Activated T-cell treated with anti-CD3 and anti-CD28 coated beads, Interleukin-2, amount 50 U/mL, for 72 hours (primary cell): ENCODE results near the gene PIGR. TPM values are rescaled to one million over a fixed set of nuclear protein-coding genes. Genes with fewer than 3 reads are reported as not detected.

Experiments
- ATAC-seq, 2 donors: fragments of 150-1000 bp; cut with Tn5 transposase; replicated peaks in 1 of 2; 2 replicates each; pipeline ENCODE4 v1.10.0; 2021; ENCODE audit warnings: moderate library complexity in 2 of 2, mild to moderate bottlenecking in 1 of 2
- DNase-seq, 2 donors: peaks; one replicate each; pipeline ENCODE4 v3.0.0; 2021 to 2022; ENCODE audit warnings: mixed read lengths in 1 of 2
- H3K27ac Mint-ChIP-seq: one replicate; pipeline ENCODE4 v1.8.0; 2022; ENCODE audit warnings: mild to moderate bottlenecking, moderate library complexity, mixed read lengths
- H3K27me3 Mint-ChIP-seq: one replicate; pipeline ENCODE4 v1.8.0; 2022; ENCODE audit warnings: low read depth, mixed read lengths
- H3K36me3 Mint-ChIP-seq, 2 donors: one replicate each; pipeline ENCODE4 v1.8.0; 2022; ENCODE audit warnings: mixed read lengths in 2 of 2, mild to moderate bottlenecking in 1 of 2; ENCODE audit not compliant: insufficient read depth in 2 of 2
- H3K4me1 Mint-ChIP-seq: one replicate; pipeline ENCODE4 v1.8.0; 2022; ENCODE audit warnings: low read depth, mixed read lengths
- H3K4me3 Mint-ChIP-seq, 2 donors: one replicate each; pipeline ENCODE4 v1.8.0; 2022; ENCODE audit warnings: mild to moderate bottlenecking in 2 of 2, mixed read lengths in 2 of 2, moderate library complexity in 2 of 2
- H3K9me3 Mint-ChIP-seq, 2 donors: one replicate each; pipeline ENCODE4 v1.8.0; 2022; ENCODE audit warnings: mixed read lengths in 2 of 2
- total RNA-seq, 2 donors: library from RNA; stranded (reverse); gene quantifications; one replicate each; pipeline ENCODE4 v1.2.3, GENCODE V29; 2022

Gene PIGR
- total RNA-seq, 2 donors from 2014 or later: 0.12 TPM; not detected in 1

DNA sequence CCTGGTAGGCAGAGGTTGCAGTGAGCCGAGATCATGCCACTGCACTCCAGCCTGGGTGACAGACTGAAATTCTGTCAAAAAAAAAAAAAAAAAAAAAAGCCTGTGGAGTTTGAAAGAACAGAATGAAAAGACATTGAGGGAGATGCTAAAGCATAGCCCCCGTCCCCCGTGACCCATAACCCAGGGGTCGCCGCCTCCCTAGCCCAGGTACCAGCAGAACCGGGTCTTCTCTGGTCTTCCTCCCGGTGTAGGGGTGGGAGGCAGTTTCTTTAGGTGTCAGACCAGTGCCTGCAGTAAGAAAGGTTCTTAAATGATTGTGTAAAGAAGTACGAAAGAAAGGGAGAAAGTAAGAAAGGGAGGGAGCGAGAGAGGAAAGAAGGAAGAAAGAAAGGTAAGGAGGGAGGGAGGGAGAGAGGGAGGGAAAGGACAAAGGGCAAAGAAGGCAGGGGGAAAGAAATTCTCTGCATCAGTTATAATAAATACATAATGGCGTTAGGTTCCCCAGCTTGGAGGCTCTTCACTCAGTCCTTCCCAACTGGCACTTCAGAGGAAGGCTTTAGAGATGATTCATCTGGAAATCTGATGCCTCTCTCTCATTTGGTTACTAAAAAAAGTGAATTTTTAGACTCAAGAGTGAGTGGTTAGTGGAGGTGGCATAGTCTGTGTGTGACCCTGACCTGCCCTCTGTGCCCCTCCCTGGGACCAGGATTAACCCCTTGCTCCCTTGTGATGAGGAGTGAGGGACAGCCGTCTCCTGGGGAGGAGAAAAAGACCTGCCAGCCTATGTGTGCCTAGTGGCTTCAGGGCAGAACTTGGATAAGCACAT lies 48.0 kb downstream of the PIGR start:
- H3K9me3 Mint-ChIP-seq: no peaks in the 10 kb centered on the region
- H3K36me3 Mint-ChIP-seq: peaks cover 0 to 5% of the 10 kb centered on the region in 2 donors
- H3K27me3 Mint-ChIP-seq: no peaks in the 10 kb centered on the region
- DNase-seq (no peak), ATAC-seq (peak; percentile 12 to 21)
- H3K4me3 Mint-ChIP-seq: peak overlapping the region; percentile 37 to 77
- peaks cover 94% of the 10 kb centered on the region for H3K4me1 Mint-ChIP-seq
- peak overlapping the region; percentile 43 for H3K27ac Mint-ChIP-seq

DNA sequence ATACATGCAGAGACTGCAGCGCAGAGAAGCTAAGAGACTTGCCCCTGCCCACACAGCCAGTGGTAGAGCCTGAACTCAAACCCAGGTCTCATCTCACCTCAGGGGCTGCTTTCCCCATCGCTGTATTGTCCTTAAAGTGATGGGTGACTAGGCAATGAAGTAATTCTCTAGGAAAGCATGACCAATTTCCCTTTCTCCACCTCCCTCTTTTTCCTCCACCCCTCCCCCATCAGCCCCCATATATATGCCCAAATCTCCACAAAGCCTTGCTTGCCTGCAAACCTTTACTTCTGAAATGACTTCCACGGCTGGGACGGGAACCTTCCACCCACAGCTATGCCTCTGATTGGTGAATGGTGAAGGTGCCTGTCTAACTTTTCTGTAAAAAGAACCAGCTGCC lies 49.1 kb downstream of the PIGR start, which contains the start of gene IL24:
IL24 (plus strand) TSS at position 269 of the 400 bp plus-strand sequence. CDS start 390 bp downstream, outside the sequence.
- H3K4me1 Mint-ChIP-seq: peaks cover 95% of the 10 kb centered on the region
- H3K27ac Mint-ChIP-seq: peak within 1 kb of the TSS; percentile 95
- H3K9me3 Mint-ChIP-seq: no peaks in the 10 kb centered on the region
- peak within 1 kb of the TSS; percentile 77 to 88 for H3K4me3 Mint-ChIP-seq
- peak; percentile 53 to 63 for DNase-seq
- H3K27me3 Mint-ChIP-seq: no peaks in the 10 kb centered on the region
- ATAC-seq: peak; percentile 77 to 81
- no peaks in the 10 kb centered on the region for H3K36me3 Mint-ChIP-seq

DNA sequence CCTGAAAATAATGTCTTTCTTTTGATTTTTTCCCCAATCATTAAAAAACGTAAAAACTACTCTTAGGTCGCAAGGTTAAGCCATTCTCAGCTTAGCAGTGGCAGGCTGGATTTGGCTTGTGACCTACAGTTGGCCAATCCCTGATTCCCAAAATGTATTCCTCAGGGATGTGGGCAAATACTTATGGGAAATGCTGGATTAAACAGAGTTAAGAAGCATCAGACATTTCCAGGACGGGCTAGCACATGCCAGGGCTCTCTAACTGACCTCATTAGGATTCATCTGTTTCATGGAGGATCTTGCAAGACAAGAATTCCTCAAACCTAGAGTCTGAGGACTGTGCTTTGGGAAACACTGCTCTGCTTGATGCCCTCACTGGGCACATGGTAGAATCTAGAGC lies 50.0 kb downstream of the PIGR start:
- no peak overlapping the region for H3K27ac Mint-ChIP-seq
- DNase-seq: no peak
- H3K4me1 Mint-ChIP-seq: peaks cover 98% of the 10 kb centered on the region

DNA sequence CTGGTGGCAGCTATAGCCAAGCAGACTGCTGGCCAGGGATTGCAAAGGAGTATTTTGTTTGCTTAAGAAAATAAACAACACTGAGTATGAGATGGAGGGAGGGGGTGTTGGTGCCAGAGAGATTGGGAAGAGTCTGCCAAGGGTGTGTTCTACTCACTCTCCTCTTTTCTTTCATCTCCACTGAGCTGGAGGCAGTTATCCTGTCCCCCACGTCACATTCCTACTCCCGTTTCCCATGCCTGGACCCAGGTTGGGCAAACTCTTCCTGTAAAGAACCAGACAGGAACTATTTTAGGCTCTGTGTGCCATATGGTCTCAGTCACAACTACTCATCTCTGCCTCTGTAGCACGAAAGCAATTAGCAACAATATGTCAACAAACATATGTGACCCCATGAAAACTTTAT lies 50.4 kb downstream of the PIGR start:
- Mint-ChIP-seq H3K4me3 (no peak overlapping the region), H3K27me3 (no peaks in the 10 kb centered on the region), H3K4me1 (peaks cover 99% of the 10 kb centered on the region), H3K36me3 (no peaks in the 10 kb centered on the region), H3K27ac (no peak overlapping the region), H3K9me3 (no peaks in the 10 kb centered on the region)
- no peak for ATAC-seq
- DNase-seq: no peak

More for the DNA sequence above, 50.0 kb downstream of the PIGR start:
- Mint-ChIP-seq H3K9me3 (no peaks in the 10 kb centered on the region), H3K36me3 (no peaks in the 10 kb centered on the region), H3K4me3 (no peak overlapping the region), H3K27me3 (no peaks in the 10 kb centered on the region)
- ATAC-seq: no peak

DNA sequence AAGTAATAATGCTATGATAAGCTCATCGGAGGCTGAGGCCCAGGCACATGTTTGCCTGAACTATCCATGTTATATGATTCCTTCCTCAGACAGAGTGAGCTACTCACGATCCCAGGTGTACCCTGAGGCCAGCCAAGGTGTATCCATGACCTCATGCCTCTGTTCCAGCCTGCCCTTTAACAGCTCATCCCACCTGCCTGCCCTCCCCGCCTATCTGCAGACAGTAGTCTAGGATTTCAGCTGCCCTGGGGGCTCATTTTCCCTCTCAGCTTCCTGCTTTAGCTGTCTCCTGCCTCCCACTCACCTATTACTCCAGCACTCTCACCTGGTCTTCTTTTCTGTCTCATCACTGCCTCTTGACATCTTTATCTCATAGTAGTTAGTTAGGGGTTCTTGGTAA lies 50.9 kb downstream of the PIGR start:
- no peak for DNase-seq
- no peaks in the 10 kb centered on the region for H3K36me3 Mint-ChIP-seq

DNA sequence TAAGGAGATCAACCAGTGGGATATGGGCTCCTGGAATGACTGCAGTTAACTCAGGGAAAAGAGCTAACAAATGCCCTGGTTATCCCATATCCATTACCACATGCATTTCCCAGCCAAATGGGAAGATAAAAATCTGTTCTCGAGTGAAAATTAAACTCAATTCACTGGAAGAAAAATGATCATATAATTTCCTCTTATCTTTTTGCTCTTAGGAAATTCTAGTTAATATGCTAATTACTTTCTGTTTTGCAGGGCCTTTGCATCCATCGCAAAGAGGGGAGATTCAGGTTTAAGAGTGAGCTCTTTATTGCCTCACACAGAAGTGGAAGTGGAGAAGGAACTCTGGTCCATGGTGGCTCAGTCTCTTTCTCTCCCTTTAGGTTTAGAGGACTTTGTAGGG lies 52.9 kb downstream of the PIGR start:
- no peak overlapping the region for H3K27ac Mint-ChIP-seq
- no peak for ATAC-seq

More for the DNA sequence above, 50.9 kb downstream of the PIGR start:
- Mint-ChIP-seq H3K4me1 (peaks cover 99% of the 10 kb centered on the region), H3K27me3 (no peaks in the 10 kb centered on the region), H3K9me3 (no peaks in the 10 kb centered on the region), H3K27ac (no peak overlapping the region), H3K4me3 (no peak overlapping the region)
- ATAC-seq: no peak

DNA sequence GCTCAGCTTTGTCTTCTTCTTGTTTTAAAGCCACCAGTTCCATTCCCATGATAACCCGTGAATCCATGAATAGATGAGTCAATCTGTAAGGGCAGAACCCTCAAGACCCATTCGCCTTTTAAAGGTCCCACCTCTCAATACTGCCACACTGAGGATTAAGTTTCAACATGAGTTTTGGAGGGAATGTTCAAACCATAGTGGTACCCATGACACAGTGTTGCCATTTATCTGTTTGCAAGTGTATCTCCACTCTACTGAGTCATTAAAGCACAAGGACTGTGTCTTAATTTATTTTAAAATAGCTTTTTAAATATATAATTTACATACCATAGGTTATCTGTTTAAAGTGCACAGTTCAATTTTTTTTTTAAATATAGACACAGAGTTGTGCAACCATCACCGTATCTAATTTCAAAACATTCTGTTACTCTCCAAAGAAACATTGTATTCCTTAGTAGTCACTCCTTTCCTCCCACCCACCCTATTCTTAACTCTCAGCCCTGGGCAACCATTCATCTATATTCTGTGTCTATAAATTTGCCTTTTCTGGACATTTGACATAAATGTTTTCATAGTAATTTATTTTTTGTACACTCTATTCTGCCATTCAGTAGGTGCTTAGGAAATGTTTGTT lies 53.8 kb downstream of the PIGR start:
- no peaks in the 10 kb centered on the region for H3K27me3 Mint-ChIP-seq
- H3K4me3 Mint-ChIP-seq: no peak overlapping the region
- no peaks in the 10 kb centered on the region for H3K36me3 Mint-ChIP-seq
- H3K4me1 Mint-ChIP-seq: peaks cover 95% of the 10 kb centered on the region
- no peak overlapping the region for H3K27ac Mint-ChIP-seq
- DNase-seq: no peak
- no peaks in the 10 kb centered on the region for H3K9me3 Mint-ChIP-seq
- ATAC-seq: no peak

More for the DNA sequence above, 52.9 kb downstream of the PIGR start:
- H3K4me1 Mint-ChIP-seq: peaks cover 98% of the 10 kb centered on the region
- no peak overlapping the region for H3K4me3 Mint-ChIP-seq
- H3K27me3 Mint-ChIP-seq: no peaks in the 10 kb centered on the region
- no peaks in the 10 kb centered on the region for H3K36me3 Mint-ChIP-seq
- H3K9me3 Mint-ChIP-seq: no peaks in the 10 kb centered on the region
- no peak for DNase-seq

DNA sequence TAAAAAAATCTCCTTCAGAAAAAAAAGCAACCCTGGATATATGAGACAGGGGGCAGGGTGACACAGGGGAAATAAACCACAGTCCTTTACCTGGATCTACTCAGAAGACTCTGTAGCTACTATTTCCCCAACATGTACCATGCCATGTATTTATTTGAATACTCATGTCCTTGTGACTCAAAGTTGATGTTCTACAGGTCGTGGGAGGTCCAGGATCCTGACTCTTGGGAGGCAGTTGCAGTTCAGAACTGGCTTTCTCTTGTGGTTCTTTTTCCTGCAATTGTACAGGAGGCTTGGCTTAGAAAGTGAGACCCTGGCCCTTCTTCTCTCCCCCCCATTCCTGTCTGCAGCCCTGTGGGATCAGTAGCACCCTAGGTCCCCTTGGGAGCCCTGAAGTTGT lies 54.9 kb downstream of the PIGR start:
- ATAC-seq (no peak), DNase-seq (no peak)
- Mint-ChIP-seq H3K27me3 (no peaks in the 10 kb centered on the region), H3K4me1 (peaks cover 85% of the 10 kb centered on the region), H3K36me3 (no peaks in the 10 kb centered on the region), H3K27ac (no peak overlapping the region), H3K9me3 (no peaks in the 10 kb centered on the region), H3K4me3 (peak overlapping the region; percentile 45 to 65)

DNA sequence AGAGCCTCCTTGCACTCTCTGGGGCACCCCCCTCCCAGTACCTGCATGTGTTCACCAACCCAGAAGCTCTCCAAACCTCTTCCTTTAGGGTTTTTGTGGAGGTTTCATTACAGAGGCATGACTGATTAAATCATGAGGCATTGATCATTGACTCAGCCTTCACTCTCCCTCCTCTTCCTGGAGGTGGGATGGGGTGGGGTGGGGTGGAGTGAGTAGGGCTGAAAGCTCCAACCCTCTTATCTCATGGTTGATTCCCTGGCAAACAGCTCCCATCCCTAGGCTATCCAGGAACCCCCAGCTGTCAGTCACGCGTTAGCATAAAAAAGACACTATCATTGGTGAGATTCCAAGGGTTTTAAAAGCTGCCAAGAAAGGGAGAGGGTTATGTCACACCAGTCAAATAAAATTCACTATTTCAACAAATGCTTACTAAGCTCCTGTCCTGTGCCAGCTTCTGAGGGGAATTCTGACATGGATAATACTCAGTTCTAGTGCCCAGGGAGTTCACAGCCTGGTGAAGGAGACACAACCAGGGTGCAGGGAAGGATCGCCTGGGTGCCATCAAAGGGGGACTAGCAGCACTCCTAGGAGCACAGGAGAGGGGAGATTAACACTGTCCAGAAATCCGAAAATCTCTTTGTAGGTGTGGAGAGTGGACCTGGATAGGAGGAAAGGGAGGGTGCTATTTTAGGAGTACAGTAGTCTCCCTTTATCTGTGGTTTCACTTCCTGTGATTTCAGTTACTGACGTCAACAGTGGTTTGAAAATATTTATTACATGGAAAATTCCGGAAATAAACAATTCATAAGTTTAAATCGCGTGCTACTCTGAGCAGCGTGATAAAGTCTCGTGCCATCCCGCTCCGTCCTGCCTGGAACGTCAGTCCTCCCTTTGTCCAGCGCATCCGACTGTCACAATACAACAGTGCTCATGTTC lies 55.9 kb downstream of the PIGR start:
- Mint-ChIP-seq H3K27ac (peak overlapping the region; percentile 8), H3K36me3 (no peaks in the 10 kb centered on the region), H3K9me3 (no peaks in the 10 kb centered on the region), H3K4me1 (peaks cover 75% of the 10 kb centered on the region), H3K27me3 (no peaks in the 10 kb centered on the region), H3K4me3 (peak overlapping the region; percentile 45 to 65)
- ATAC-seq (peak; percentile 80), DNase-seq (peak in 1 of 2 donors; percentile 28)

DNA sequence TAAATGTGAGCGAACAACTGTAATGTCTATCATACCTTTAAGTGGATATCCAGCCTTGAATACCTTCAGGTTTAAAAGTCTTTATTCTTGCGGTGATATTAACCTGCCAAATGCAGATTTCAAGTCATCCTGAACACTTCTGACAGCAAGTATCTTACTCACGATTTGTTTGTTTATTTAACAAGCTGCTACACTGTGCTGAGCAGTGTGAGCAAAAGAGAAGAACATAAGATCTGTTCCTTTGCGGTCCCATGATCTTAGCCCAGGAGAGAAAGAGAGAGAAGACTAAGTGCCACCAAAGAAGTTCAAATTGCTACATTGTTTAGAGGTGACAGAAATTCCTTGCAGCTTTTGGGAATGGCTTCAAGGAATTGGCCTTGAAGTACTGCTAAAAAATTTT lies 58.6 kb downstream of the PIGR start:
- no peak for DNase-seq
- ATAC-seq: no peak
- H3K4me3 Mint-ChIP-seq: no peak overlapping the region
- no peaks in the 10 kb centered on the region for H3K36me3 Mint-ChIP-seq
- H3K9me3 Mint-ChIP-seq: no peaks in the 10 kb centered on the region
- peaks cover 48% of the 10 kb centered on the region for H3K4me1 Mint-ChIP-seq
- no peak overlapping the region for H3K27ac Mint-ChIP-seq
- H3K27me3 Mint-ChIP-seq: peaks cover 6% of the 10 kb centered on the region

DNA sequence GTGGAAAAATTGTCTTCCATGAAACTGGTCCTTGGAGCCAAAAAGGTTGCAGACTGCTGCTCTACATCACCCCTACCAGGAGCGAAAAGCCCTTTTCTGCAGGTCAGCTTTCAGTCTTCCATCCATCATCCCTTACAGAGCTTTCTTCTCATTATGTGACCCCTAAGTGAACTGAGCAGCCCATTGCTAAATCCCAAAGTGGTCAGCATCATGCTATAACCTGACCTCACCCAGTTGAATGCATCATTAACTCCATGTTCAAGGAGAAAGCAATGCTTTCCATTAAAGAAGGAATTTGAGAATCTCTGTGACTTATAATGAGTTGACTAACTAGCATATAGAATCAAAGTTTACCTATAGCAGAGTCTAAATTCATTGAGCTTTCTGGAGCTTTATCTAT lies 59.4 kb downstream of the PIGR start:
- Mint-ChIP-seq H3K4me3 (no peak overlapping the region), H3K27ac (no peak overlapping the region), H3K27me3 (peaks cover 6% of the 10 kb centered on the region), H3K9me3 (no peaks in the 10 kb centered on the region), H3K4me1 (peaks cover 40% of the 10 kb centered on the region), H3K36me3 (no peaks in the 10 kb centered on the region)
- ATAC-seq (no peak), DNase-seq (no peak)

DNA sequence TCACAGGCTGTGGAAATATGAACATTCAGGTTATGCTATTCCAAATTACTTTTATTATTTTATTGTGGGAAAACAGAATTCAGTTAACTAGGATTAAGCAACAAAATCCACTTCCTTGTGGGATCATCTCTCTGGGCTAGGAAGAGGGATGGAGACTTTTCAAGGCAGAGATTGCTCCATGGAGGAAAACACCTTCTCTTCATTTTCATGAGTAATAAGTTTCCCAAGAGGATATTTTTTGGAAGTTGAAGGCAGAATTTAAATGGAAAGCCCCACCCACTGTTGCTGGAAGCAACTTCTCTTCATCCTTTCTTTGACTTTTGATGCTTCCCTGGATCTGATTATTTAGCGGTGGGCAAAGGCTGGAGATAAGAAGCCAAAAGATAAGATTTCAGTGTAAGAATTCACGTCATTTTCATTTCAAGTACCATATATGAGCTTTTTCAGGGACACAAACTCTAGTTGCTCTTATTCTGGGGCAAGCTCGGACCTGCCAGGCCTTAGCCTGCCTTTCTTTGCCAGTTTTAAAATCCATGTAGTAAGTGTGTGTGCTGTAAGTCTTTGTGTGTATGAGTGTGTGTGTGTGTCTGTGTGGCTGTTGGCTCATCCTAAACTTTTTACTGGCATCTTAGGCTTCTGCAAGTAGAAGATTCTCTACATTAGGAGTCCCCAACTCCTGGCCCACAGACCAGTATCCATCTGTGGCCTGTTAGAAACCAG lies 60.8 kb downstream of the PIGR start:
- no peak for ATAC-seq
- DNase-seq: no peak
- peaks cover 27% of the 10 kb centered on the region for H3K4me1 Mint-ChIP-seq
- H3K27me3 Mint-ChIP-seq: peaks cover 6% of the 10 kb centered on the region
- H3K4me3 Mint-ChIP-seq: no peak overlapping the region
- H3K9me3 Mint-ChIP-seq: no peaks in the 10 kb centered on the region
- H3K36me3 Mint-ChIP-seq: no peaks in the 10 kb centered on the region
- no peak overlapping the region for H3K27ac Mint-ChIP-seq
